HepG2 (cell line): Measurements from ENCODE around the gene TMEM253. TPM values are rescaled to one million over a fixed set of nuclear protein-coding genes. Genes with fewer than 3 reads are reported as not detected.

ENCODE experiments used
- HNF4A ChIP-seq: sonication (generic); formaldehyde crosslinking; IDR thresholded peaks from 2 replicates; pipeline ENCODE4 v1.4.0; 2020; ENCODE audit warnings: missing genetic modification reagents
- IKZF1 ChIP-seq: fragments of 450-650 bp; IDR thresholded peaks from 2 replicates; pipeline ENCODE4 v1.7.1; 2016
- MBNL3 ChIP-seq: fragments of 250-450 bp; sonication (Bioruptor Pico); conservative IDR thresholded peaks from 2 replicates; pipeline ENCODE4 v1.8.0; 2022; ENCODE audit warnings: mild to moderate bottlenecking, inconsistent platforms
- NCOA1 ChIP-seq: sonication (generic); formaldehyde crosslinking; IDR thresholded peaks from 2 replicates; pipeline ENCODE4 v1.9.0; 2021; ENCODE audit warnings: missing genetic modification reagents
- NFATC3 ChIP-seq: sonication (generic); formaldehyde crosslinking; IDR thresholded peaks from 2 replicates; pipeline ENCODE4 v1.5.1; 2020; ENCODE audit warnings: mild to moderate bottlenecking, missing genetic modification reagents
- PAX8 ChIP-seq: sonication (generic); formaldehyde crosslinking; IDR thresholded peaks from 2 replicates; pipeline ENCODE4 v1.8.0; 2022; ENCODE audit warnings: mild to moderate bottlenecking, missing genetic modification reagents, borderline replicate concordance
- PLRG1 ChIP-seq: fragments of 450-650 bp; conservative IDR thresholded peaks from 2 replicates; pipeline ENCODE4 v1.6.1; 2016
- PTBP1 ChIP-seq: fragments of 200-400 bp; formaldehyde crosslinking; IDR thresholded peaks from 2 replicates; pipeline ENCODE4 v1.6.1; 2018; ENCODE audit warnings: low read length, low read depth; ENCODE audit not compliant: poor library complexity, severe bottlenecking
- ZNF260 ChIP-seq: sonication (generic); formaldehyde crosslinking; IDR thresholded peaks from 2 replicates; pipeline ENCODE4 v1.4.0; 2020; ENCODE audit warnings: missing genetic modification reagents, low read depth, mild to moderate bottlenecking, borderline replicate concordance
- ZNF274 ChIP-seq: sonication (generic); formaldehyde crosslinking; IDR thresholded peaks from 2 replicates; pipeline ENCODE4 v1.5.1; 2020; ENCODE audit warnings: mild to moderate bottlenecking, missing genetic modification reagents
- ZNF317 ChIP-seq: sonication (generic); formaldehyde crosslinking; IDR thresholded peaks from 2 replicates; pipeline ENCODE4 v1.5.0; 2020; ENCODE audit warnings: mild to moderate bottlenecking, missing genetic modification reagents
- polyA plus RNA-seq, 8 experiments: library from polyadenylated mRNA; depleted of rRNA in 3 of 8; stranded (reverse) in 7 of 8; unstranded in 1 of 8; fragments of >200 nt; fragmentation: Illumina TruSeq in 4 of 8; extraction: Trizol in 4 of 8; gene quantifications; 2 replicates each; pipeline versions ENCODE4 v1.2.1 to v1.2.3, GENCODE V29; 2011 to 2016; ENCODE audit warnings: low read depth in 4 of 8, missing spikeins in 1 of 8, mixed read lengths in 1 of 8; ENCODE audit not compliant: insufficient read depth in 1 of 8
- total RNA-seq, 5 experiments: library from RNA; depleted of rRNA; stranded (reverse); fragments of >200 nt; fragmentation: Illumina TruSeq; extraction: Trizol; gene quantifications; 2 replicates each; pipeline ENCODE4 v1.2.3, GENCODE V29; 2016; ENCODE audit warnings: low read depth in 1 of 5
- TF ChIP-seq, protein P1 (sequence below): IDR thresholded peaks from 2 replicates; pipeline ENCODE4 v1.6.1; 2016
- TF ChIP-seq, protein P2 (sequence below): IDR thresholded peaks from 2 replicates; pipeline ENCODE4 v1.6.1; 2016; ENCODE audit warnings: mild to moderate bottlenecking
- TF ChIP-seq, protein P3 (sequence below): sonication (generic); formaldehyde crosslinking; IDR thresholded peaks from 2 replicates; pipeline ENCODE4 v1.5.0; 2020; ENCODE audit warnings: mild to moderate bottlenecking, missing genetic modification reagents, borderline replicate concordance
- TF ChIP-seq, protein P4 (sequence below): sonication (generic); formaldehyde crosslinking; IDR thresholded peaks from 2 replicates; pipeline ENCODE4 v1.4.0; 2020; ENCODE audit warnings: low read depth, mild to moderate bottlenecking, missing genetic modification reagents
- TF ChIP-seq, protein P5 (sequence below): sonication (generic); formaldehyde crosslinking; IDR thresholded peaks from 2 replicates; pipeline ENCODE4; 2020; ENCODE audit warnings: missing genetic modification reagents, mild to moderate bottlenecking, borderline replicate concordance

The TMEM253 gene
- total and polyA plus RNA-seq, 2 of the 13 experiments (the other 11 are each of a cell fraction or from before 2014, with no cell fraction given) = 0.29 to 0.45 TPM

DNA sequence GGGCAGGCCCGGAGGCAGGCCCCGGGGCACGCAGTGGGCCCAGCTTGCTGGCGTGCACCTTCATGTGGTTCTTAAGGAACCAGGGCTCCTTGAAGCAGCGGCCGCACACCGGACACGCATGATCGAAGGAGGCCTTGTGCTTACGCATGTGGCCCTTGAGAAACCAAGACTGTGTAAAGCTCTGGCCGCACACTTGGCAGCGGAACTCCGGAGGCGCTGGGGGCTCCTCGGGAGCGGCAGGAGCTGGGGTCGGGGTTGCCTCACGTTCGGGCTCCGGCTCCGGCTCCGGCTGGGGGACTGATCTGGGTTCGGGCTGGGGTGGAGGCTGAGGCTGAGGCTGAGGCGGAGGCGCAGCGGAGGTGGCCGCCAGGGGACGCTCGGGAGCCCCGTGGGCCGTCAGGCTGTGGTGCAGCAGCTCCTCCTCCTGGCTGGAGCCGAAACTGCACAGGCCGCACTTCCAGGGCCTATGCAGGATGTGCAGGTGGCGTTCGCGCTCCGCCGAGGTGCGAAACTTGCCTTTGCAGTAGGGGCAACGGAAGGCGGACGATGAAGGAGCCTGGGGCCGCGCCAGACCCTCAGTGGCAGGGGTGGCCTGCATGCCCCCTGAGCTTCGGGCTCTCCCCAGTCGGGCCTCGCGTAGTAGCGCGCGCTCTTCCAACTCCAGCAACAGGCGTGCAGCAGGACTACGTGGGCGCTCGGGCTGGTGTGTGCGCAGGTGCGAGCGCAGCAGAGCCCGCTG, 8.4 kb upstream of the TMEM253 start (continued):
- TF ChIP-seq PTBP1 (no peak), PAX8 (CRISPR knock-in tag) (0 out of 2 replicates have a peak, but pooled peaks have one; percentile 58), PLRG1 (no peak), MBNL3 (CRISPR knock-in tag) (no peak), ZNF260 (CRISPR knock-in tag) (peak; percentile 95; the same call in 1 of the 2 replicates), NFATC3 (CRISPR knock-in tag) (peak; percentile 70; the same call in 1 of the 2 replicates), NCOA1 (CRISPR knock-in tag) (peak; percentile 82; the same call in 1 of the 2 replicates), ZNF274 (peak; percentile 78; the same call in 1 of the 2 replicates), ZNF317 (CRISPR knock-in tag) (no peak), IKZF1 (no peak), HNF4A (no peak; the same call in 1 of the 2 replicates)
- TF ChIP-seq, protein P1, sequence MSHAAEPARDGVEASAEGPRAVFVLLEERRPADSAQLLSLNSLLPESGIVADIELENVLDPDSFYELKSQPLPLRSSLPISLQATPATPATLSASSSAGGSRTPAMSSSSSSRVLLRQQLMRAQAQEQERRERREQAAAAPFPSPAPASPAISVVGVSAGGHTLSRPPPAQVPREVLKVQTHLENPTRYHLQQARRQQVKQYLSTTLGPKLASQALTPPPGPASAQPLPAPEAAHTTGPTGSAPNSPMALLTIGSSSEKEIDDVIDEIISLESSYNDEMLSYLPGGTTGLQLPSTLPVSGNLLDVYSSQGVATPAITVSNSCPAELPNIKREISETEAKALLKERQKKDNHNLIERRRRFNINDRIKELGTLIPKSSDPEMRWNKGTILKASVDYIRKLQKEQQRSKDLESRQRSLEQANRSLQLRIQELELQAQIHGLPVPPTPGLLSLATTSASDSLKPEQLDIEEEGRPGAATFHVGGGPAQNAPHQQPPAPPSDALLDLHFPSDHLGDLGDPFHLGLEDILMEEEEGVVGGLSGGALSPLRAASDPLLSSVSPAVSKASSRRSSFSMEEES (CRISPR knock-in tag) = peak; percentile 62; the same call in 1 of the 2 replicates
- TF ChIP-seq, protein P2, sequence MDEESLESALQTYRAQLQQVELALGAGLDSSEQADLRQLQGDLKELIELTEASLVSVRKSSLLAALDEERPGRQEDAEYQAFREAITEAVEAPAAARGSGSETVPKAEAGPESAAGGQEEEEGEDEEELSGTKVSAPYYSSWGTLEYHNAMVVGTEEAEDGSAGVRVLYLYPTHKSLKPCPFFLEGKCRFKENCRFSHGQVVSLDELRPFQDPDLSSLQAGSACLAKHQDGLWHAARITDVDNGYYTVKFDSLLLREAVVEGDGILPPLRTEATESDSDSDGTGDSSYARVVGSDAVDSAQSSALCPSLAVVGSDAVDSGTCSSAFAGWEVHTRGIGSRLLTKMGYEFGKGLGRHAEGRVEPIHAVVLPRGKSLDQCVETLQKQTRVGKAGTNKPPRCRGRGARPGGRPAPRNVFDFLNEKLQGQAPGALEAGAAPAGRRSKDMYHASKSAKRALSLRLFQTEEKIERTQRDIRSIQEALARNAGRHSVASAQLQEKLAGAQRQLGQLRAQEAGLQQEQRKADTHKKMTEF (CRISPR knock-in tag) = peak; percentile 88
- TF ChIP-seq, protein P3, sequence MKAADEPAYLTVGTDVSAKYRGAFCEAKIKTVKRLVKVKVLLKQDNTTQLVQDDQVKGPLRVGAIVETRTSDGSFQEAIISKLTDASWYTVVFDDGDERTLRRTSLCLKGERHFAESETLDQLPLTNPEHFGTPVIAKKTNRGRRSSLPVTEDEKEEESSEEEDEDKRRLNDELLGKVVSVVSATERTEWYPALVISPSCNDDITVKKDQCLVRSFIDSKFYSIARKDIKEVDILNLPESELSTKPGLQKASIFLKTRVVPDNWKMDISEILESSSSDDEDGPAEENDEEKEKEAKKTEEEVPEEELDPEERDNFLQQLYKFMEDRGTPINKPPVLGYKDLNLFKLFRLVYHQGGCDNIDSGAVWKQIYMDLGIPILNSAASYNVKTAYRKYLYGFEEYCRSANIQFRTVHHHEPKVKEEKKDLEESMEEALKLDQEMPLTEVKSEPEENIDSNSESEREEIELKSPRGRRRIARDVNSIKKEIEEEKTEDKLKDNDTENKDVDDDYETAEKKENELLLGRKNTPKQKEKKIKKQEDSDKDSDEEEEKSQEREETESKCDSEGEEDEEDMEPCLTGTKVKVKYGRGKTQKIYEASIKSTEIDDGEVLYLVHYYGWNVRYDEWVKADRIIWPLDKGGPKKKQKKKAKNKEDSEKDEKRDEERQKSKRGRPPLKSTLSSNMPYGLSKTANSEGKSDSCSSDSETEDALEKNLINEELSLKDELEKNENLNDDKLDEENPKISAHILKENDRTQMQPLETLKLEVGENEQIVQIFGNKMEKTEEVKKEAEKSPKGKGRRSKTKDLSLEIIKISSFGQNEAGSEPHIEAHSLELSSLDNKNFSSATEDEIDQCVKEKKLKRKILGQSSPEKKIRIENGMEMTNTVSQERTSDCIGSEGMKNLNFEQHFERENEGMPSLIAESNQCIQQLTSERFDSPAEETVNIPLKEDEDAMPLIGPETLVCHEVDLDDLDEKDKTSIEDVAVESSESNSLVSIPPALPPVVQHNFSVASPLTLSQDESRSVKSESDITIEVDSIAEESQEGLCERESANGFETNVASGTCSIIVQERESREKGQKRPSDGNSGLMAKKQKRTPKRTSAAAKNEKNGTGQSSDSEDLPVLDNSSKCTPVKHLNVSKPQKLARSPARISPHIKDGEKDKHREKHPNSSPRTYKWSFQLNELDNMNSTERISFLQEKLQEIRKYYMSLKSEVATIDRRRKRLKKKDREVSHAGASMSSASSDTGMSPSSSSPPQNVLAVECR (CRISPR knock-in tag) = peak; percentile 88
- TF ChIP-seq, protein P4, sequence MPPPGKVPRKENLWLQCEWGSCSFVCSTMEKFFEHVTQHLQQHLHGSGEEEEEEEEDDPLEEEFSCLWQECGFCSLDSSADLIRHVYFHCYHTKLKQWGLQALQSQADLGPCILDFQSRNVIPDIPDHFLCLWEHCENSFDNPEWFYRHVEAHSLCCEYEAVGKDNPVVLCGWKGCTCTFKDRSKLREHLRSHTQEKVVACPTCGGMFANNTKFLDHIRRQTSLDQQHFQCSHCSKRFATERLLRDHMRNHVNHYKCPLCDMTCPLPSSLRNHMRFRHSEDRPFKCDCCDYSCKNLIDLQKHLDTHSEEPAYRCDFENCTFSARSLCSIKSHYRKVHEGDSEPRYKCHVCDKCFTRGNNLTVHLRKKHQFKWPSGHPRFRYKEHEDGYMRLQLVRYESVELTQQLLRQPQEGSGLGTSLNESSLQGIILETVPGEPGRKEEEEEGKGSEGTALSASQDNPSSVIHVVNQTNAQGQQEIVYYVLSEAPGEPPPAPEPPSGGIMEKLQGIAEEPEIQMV (CRISPR knock-in tag) = peak; percentile 81; the same call in 1 of the 2 replicates
- TF ChIP-seq, protein P5, sequence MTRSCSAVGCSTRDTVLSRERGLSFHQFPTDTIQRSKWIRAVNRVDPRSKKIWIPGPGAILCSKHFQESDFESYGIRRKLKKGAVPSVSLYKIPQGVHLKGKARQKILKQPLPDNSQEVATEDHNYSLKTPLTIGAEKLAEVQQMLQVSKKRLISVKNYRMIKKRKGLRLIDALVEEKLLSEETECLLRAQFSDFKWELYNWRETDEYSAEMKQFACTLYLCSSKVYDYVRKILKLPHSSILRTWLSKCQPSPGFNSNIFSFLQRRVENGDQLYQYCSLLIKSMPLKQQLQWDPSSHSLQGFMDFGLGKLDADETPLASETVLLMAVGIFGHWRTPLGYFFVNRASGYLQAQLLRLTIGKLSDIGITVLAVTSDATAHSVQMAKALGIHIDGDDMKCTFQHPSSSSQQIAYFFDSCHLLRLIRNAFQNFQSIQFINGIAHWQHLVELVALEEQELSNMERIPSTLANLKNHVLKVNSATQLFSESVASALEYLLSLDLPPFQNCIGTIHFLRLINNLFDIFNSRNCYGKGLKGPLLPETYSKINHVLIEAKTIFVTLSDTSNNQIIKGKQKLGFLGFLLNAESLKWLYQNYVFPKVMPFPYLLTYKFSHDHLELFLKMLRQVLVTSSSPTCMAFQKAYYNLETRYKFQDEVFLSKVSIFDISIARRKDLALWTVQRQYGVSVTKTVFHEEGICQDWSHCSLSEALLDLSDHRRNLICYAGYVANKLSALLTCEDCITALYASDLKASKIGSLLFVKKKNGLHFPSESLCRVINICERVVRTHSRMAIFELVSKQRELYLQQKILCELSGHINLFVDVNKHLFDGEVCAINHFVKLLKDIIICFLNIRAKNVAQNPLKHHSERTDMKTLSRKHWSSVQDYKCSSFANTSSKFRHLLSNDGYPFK = peak; percentile 79; the same call in 1 of the 2 replicates
